ENCODE results near the gene OLFM2. TPM values are rescaled to one million over a fixed set of nuclear protein-coding genes. Genes with fewer than 3 reads are reported as not detected.

Gene OLFM2
- total RNA-seq, 1 experiment from 2014 or later = 19.9 TPM

DNA sequence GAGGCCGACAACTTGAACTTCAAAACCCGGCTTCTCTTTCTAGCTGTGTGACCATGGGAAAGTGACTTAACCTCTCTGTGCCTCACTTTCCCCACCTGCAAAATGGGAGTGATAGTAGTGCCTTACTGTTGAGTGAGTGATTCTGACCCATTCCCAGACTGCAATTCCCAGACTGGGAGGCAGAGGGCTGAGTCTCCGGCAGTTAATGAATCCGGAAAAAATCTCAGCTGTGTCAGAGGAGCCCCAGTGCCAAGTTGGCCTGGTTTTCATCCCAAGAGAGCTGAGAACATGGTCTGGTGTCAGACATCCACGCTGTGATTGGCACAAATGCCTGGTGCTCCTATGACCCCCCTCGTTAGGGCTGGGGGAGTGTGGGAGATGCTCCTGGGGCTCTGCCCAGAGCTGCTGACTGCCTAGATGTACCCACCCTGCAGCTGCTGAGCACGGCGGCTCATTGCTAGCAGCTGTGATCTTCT, 51.2 kb downstream of the OLFM2 start:
- H3K36me3 ChIP-seq (ENCODE audit: control insufficient read depth in 1 of 2, insufficient read depth in 2 of 2, low read length in 2 of 2) = no peaks in the 10 kb centered on the region
- no TSS peak for BruUV-seq (replicated peaks)
- H3K4me3 ChIP-seq (replicated peaks in 1 of 2; ENCODE audit: low read depth in 1 of 2, low read length in 2 of 2) = no peak overlapping the region
- peaks cover 18 to 29% of the 10 kb centered on the region in 2 experiments for H3K4me1 ChIP-seq (ENCODE audit: control insufficient read depth in 1 of 2, insufficient read depth in 2 of 2, low read length in 2 of 2)
- no peak overlapping the region for H2AFZ ChIP-seq (ENCODE audit: low read depth, low read length, poor library complexity, severe bottlenecking)
- no peaks in the 10 kb centered on the region for H3K9me2 ChIP-seq (ENCODE audit: insufficient read depth)
- H3K9ac ChIP-seq (ENCODE audit: low read length) = no peak overlapping the region
- TF ChIP-seq, protein P1, sequence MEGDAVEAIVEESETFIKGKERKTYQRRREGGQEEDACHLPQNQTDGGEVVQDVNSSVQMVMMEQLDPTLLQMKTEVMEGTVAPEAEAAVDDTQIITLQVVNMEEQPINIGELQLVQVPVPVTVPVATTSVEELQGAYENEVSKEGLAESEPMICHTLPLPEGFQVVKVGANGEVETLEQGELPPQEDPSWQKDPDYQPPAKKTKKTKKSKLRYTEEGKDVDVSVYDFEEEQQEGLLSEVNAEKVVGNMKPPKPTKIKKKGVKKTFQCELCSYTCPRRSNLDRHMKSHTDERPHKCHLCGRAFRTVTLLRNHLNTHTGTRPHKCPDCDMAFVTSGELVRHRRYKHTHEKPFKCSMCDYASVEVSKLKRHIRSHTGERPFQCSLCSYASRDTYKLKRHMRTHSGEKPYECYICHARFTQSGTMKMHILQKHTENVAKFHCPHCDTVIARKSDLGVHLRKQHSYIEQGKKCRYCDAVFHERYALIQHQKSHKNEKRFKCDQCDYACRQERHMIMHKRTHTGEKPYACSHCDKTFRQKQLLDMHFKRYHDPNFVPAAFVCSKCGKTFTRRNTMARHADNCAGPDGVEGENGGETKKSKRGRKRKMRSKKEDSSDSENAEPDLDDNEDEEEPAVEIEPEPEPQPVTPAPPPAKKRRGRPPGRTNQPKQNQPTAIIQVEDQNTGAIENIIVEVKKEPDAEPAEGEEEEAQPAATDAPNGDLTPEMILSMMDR (IDR thresholded peaks at IDR 0.05 in 2 of 3, conservative IDR thresholded peaks at IDR 0.05 in 1 of 3; ENCODE audit: borderline replicate concordance in 1 of 3, insufficient read depth in 1 of 3, low read depth in 2 of 3, low read length in 2 of 3) = peak in 2 of 3 experiments; percentile 40 to 49; a peak in 4 of 6 replicates
- no peak for TF ChIP-seq EZH2 (IDR thresholded peaks at IDR 0.05)
- no peaks in the 10 kb centered on the region for H3K27me3 ChIP-seq (ENCODE audit: insufficient read depth, low read length)
- DNase-seq (ENCODE audit: low read depth, low spot score) (no peak), ATAC-seq (peak; percentile 48)
- CTCF ChIA-PET = no interaction called here
- intact Hi-C loops (cut with micrococcal nuclease) = no loop called here
- RAD21 ChIA-PET (ENCODE audit: low non-redundant PET in 1 of 2, low total read pairs in 2 of 2, uncharacterized antibody in 2 of 2, unreplicated experiment in 2 of 2) = no interaction called here
- H3K4me2 ChIP-seq (ENCODE audit: low read length) = no peak overlapping the region
- POLR2A ChIA-PET = interaction anchor here (0.6 kb wide), 1 partner anchor 13 kb away, joined by 3 read pairs; no protein-coding TSS in a partner anchor
- H3K9me3 ChIP-seq (ENCODE audit: control insufficient read depth in 1 of 2, insufficient read depth in 1 of 2, low read depth in 1 of 2, low read length in 2 of 2) = no peaks in the 10 kb centered on the region
- no peak overlapping the region for H3K27ac ChIP-seq (ENCODE audit: low read depth, low read length)
- H4K20me1 ChIP-seq (ENCODE audit: insufficient read depth) = no peaks in the 10 kb centered on the region
- H3K79me2 ChIP-seq (ENCODE audit: insufficient read depth, low read length) = no peaks in the 10 kb centered on the region

DNA sequence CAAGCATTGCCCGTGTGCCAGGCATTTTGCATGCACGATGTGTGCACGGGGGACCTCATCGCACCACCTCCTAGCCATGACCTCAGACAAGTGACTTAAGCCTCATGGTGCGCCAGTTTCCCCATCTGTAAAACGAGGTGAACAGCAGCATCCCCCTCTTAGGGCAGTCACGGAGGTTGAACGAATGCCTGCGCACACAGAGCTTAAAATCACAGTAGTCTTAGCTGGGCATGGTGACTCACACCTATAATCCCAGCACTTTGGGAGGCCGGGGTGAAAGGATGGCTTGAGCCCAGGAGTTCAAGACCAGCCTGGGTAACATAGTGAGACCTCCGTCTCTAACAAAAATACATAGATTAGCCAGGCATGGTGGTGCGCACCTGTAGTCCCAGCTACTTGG, 52.6 kb downstream of the OLFM2 start:
- no peaks in the 10 kb centered on the region for H3K9me3 ChIP-seq (ENCODE audit: control insufficient read depth in 1 of 2, insufficient read depth in 1 of 2, low read depth in 1 of 2, low read length in 2 of 2)
- TF ChIP-seq FOSL1 (IDR thresholded peaks at IDR 0.05; ENCODE audit: low read depth) (no peak), SP1 (IDR thresholded peaks at IDR 0.05; ENCODE audit: low read depth) (no peak), TCF7L2 (IDR thresholded peaks at IDR 0.05; ENCODE audit: borderline replicate concordance, extremely low read depth, insufficient read depth, insufficient read length) (no peak), EZH2phosphoT487 (IDR thresholded peaks at IDR 0.05; ENCODE audit: borderline replicate concordance) (no peak), SIN3A (IDR thresholded peaks at IDR 0.05; ENCODE audit: low read depth) (no peak)
- TF ChIP-seq, protein P2, sequence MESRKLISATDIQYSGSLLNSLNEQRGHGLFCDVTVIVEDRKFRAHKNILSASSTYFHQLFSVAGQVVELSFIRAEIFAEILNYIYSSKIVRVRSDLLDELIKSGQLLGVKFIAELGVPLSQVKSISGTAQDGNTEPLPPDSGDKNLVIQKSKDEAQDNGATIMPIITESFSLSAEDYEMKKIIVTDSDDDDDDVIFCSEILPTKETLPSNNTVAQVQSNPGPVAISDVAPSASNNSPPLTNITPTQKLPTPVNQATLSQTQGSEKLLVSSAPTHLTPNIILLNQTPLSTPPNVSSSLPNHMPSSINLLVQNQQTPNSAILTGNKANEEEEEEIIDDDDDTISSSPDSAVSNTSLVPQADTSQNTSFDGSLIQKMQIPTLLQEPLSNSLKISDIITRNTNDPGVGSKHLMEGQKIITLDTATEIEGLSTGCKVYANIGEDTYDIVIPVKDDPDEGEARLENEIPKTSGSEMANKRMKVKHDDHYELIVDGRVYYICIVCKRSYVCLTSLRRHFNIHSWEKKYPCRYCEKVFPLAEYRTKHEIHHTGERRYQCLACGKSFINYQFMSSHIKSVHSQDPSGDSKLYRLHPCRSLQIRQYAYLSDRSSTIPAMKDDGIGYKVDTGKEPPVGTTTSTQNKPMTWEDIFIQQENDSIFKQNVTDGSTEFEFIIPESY (IDR thresholded peaks at IDR 0.05; ENCODE audit: extremely low read depth, insufficient replicate concordance, low read length) = no peak
- TF ChIP-seq, protein P3, sequence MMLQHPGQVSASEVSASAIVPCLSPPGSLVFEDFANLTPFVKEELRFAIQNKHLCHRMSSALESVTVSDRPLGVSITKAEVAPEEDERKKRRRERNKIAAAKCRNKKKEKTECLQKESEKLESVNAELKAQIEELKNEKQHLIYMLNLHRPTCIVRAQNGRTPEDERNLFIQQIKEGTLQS (IDR thresholded peaks at IDR 0.05) = no peak
- POLR2A ChIA-PET = no interaction called here
- H3K36me3 ChIP-seq (ENCODE audit: control insufficient read depth in 1 of 2, insufficient read depth in 2 of 2, low read length in 2 of 2) = no peaks in the 10 kb centered on the region
- no peaks in the 10 kb centered on the region for H3K9me2 ChIP-seq (ENCODE audit: insufficient read depth)
- H3K4me2 ChIP-seq (ENCODE audit: low read length) = peak overlapping the region; percentile 51
- DNase-seq (ENCODE audit: low read depth, low spot score) (no peak), ATAC-seq (no peak)
- no peak overlapping the region for H3K27ac ChIP-seq (ENCODE audit: low read depth, low read length)
- H3K27me3 ChIP-seq (ENCODE audit: insufficient read depth, low read length) = no peaks in the 10 kb centered on the region
- H4K20me1 ChIP-seq (ENCODE audit: insufficient read depth) = no peaks in the 10 kb centered on the region
- no peak overlapping the region for H2AFZ ChIP-seq (ENCODE audit: low read depth, low read length, poor library complexity, severe bottlenecking)
- intact Hi-C loops (cut with micrococcal nuclease) = no loop called here
- no peaks in the 10 kb centered on the region for H3K79me2 ChIP-seq (ENCODE audit: insufficient read depth, low read length)
- peaks cover 18 to 30% of the 10 kb centered on the region in 2 experiments for H3K4me1 ChIP-seq (ENCODE audit: control insufficient read depth in 1 of 2, insufficient read depth in 2 of 2, low read length in 2 of 2)
- H3K4me3 ChIP-seq (replicated peaks in 1 of 2; ENCODE audit: low read depth in 1 of 2, low read length in 2 of 2) = no peak overlapping the region
- CTCF ChIA-PET = no interaction called here
- H3K9ac ChIP-seq (ENCODE audit: low read length) = no peak overlapping the region
- RAD21 ChIA-PET (ENCODE audit: low non-redundant PET in 1 of 2, low total read pairs in 2 of 2, uncharacterized antibody in 2 of 2, unreplicated experiment in 2 of 2) = no interaction called here
- BruUV-seq (replicated peaks) = no TSS peak
